HL-60/S4 (cell line): ENCODE measurements around the gene BET1L.
"Not testable (repeated sequence)": the region's sequence is repeated elsewhere in the genome, so short reads cannot be mapped to it uniquely, and the experiment has no call there.

ENCODE experiments used
- in situ Hi-C: fragments of 300-500 bp; cut with MboI; formaldehyde crosslinking; loops from 2 replicates; pipeline ENCODE4 v1.14.3; 2022; ENCODE audit warnings: low sequenced_read_pairs

Gene BET1L, protein sequence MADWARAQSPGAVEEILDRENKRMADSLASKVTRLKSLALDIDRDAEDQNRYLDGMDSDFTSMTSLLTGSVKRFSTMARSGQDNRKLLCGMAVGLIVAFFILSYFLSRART

DNA sequence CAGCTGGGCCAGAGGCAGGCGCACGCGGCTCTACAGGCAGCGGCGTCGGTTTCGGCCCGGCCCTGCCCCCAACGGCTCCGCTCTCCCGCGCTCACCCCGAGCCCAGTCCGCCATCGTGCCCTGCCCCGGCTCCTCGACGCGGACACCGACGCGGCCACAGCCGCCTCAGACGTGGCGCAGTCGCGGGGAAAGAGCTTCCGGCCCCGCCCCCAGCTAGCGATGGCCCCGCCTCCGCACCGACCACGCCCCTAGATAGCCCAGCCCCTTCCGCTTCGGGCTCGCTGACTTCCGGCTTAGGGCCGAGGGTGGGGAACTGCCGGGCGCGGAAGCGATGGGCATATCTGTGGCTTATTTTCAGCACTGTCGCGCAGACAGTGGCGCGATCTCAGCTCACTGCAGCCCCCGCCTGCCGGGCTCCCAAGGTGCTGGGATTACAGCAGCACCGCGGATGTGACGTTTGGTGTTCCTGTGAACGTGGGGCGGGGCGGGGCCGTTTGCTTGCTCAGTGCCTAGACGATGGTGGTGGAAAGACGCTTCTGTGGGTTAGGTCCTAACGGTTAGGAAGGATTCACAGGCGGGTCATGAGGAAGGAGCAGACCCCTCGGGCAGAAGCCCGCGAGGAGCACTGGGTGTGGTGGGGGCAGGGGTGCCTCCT, at the start of gene BET1L, which contains the start of gene RIC8A:
Gene BET1L (minus strand): TSS at position 192 of the 655 bp plus-strand sequence. CDS start 78 bp downstream, at position 114.
Gene RIC8A (plus strand): TSS at position 501 of the 655 bp plus-strand sequence. CDS start 1,147 bp downstream, outside the sequence.
- in situ Hi-C loops, result no loop called here

DNA sequence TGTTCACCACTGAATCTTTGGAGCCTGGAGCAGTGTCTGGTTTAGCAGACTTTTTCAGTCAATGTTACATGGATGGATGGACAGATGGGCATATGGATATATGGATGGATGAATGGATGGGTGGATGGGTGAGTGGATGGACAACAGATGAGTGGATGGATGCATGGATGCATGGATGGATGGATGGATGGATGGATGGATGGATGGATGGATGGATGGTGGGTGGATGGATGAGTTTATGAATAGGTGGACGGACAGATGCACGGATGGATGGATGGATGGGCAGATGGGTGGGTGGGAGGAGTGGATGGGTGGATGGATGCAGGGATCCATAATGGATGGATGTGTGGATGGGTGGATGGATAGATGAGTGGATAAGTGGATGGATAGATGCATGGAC, 48.6 kb upstream of the BET1L start:
- in situ Hi-C loops, result no loop called here

DNA sequence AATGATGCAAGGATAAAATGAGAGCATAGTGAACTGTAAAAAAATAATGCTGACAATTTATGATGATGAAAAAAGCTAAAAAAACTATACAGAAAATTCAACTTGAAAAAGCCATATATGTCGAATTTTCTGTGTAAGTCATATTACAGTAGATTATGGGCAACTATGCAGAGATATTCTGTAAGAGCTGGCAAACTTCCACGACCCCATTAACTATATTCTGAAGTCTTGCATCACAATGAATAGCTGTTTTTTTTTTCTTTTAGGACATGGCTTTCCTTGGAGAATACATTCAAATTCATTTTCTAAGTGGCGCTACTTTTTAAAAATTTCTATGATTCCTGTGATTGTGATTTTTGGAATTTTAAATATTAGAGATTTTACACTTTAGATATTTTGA, 48.0 kb upstream of the BET1L start:
- in situ Hi-C loops, result no loop called here

DNA sequence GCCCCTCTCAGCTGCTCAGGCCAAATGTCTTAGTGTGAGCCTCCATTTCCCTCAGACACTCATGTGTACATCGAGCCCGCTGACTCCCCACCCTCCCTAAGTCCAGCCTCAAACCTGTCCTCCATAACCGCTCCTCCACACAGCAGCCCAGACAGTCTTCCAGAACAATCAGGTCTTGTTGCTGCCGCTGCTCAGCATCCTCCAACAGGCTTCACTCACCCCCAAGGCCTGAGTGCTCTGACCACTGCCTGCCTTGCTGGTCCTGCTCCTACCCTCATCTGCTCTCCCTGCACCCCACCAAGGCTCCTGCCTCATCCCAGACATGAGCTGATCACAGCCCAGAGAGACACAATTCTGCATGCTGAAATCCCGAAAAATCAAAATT, 46.7 kb upstream of the BET1L start:
- in situ Hi-C loops, result no loop called here

DNA sequence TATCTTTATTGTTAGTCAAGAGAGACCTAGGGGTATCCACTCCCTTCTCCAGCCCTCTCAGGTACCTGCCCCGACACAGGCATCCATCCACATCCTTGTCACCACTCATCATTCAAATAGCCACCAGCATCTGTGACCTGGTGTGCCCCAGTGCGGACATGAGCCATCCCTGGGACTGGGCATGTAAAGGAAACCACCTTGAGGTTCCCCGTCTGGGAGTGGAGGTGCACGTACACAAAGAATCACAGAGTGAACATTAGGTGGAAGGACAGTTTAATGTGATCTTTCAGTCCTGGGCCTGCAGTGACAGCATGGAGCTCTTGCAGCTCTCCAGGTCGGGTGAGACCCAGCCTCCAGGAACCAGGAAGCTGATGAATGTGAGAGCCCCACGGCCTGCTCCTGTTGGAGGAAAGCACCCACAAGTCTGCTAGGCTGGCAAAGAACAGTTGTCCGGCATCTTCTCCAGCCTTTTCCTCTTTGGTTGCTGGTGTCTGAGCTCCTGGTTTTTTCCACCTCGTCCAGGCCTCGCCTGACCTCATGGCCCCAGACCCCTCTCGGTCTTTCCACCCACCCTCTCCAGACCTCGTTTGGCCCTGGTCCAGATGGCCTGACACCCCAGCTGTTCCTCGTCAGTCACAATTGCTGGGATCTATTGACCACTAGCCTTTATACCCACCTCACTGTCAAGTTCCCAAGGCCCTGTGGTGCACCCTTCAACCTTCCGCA, 46.1 kb upstream of the BET1L start:
- in situ Hi-C loops, result no loop called here

DNA sequence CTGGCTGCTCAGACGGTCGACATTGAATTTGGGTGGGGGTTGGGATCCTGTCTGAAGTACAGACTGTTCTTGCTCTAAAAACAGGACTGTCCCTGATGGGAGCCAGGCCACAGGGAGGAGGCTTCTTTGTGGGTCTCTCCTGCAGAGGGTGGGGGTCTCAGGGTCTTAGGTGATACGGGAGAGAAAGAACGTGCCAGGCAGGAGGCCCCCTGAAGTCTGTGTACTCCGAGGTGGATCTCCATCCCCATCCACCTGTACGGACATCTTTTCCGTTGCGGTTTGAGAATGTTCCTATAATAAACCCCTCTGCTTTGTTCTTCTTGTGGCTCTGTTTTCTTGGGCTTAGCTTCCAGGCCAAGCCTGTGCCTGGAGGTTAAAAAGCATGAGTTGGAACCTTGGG, 45.5 kb upstream of the BET1L start:
- in situ Hi-C loops, result no loop called here

DNA sequence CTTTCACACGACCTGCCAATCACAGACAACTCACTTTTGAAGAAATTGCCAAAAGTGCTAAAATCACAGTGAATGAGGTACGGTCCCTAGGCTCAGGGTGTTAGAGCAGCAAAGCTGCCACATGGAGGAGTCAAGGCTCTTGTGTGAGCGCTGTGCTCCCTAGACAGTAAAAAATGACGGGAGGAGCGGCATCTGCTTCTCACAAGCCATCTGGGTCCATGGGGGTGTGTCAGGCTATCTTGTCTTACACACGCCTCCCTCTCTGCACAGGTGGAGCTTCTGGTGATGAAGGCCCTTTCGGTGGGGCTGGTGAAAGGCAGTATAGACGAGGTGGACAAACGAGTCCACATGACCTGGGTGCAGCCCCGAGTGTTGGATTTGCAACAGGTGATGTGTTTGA, 44.4 kb upstream of the BET1L start:
- in situ Hi-C loops, result no loop called here

DNA sequence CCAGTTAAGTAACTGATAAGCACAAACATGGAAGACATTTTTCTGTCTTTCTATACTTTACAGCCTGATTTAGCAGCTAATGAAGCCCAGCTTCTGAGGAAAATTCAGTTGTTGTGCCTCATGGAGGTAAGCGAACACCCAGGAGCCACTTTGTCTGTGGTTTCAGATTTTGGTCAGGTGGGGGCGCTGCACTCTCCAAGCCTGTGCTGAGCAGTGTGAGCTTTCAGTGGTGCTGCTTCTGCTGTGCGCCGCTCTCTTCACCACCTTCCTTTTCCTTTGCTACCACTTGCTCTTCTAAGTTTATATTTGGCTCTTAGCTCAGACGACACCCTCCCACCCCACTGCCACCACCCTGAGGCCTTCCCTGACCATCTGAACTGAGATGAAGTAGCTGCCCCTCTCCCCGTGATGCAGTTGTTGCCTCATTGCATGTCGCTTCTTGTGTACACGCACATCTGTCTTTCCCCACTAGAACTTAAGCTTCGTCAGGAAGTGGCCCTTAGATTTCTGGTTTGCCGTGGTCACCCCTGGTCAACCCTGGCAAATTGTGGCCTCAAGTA, 43.6 kb upstream of the BET1L start:
- in situ Hi-C loops, result no loop called here

DNA sequence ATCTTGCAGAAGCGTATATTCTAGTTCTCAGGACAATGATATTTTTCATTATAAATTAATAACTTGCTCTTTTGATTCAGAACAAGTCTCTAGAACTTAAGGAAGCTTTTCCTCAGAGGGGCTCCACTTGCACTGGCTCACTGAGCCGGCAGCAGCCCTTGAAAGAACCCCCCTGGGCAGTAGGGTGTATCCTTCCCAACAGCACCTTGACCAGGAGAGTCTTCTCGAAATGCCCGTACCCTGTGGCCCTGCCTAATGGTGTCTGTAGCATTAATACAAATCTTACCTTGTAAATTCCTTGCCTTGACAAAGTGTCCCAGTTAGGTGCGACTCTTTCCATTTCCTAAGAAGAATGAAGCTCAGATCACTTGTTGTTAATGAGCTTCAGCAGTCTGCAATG, 43.1 kb upstream of the BET1L start:
- in situ Hi-C loops, result no loop called here

DNA sequence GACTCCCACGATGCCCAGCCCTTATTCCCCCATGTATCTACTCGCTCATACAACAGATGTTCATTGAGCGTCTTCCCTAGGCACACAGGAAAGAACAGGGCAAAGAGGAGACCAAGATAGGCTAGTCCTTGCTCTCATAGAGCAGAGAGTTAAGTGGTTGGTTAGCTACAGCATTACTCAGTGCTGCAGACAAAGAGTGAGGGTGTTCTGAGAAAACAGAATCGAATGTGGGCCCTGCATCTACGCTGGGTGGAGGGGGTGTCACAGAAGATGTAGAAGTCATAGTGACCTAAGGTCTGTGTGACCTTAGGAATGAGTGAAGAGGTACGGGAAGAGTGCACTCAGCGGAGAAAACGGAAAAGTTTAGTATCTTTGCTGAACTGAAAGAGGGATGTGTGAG, 41.9 kb upstream of the BET1L start:
- in situ Hi-C loops, result no loop called here

DNA sequence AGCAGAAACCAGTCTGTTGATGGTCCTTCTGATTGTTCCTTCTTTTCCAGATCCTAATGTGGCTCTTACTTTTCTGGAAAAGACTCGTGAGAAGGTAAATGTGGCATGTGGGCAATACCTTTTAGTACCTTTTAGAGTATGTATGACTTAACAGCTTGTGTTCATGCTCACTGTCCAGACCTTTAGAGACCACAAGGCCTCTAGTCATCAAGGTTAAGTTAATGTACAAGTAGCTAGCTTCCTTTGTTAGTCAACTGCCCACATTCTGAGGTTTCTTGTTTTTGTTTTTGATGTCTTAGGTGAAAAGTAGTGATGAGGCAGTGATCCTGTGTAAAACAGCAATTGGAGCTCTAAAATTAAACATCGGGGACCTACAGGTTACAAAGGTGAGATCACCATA, 37.2 kb upstream of the BET1L start:
- in situ Hi-C loops, result no loop called here

DNA sequence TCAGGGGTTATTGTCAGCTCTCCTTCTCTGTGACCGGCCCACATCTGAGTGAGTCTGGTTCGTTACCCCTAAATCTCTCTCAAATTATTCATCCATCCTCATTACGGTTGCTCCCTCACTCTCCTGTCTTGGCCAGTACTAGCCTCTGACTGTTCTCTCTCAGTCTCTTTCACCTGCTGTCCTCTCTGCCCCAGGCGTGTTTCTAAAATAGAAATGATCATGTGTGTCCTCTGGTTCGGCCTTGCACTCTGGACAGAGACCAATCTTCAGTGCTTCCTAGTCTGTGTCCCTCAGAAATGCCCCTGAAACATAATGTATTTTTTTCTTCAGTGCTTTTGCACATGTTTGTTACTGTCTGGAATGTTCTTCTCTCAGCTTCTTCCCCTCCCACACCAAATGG, 34.4 kb upstream of the BET1L start:
- in situ Hi-C loops, result no loop called here

DNA sequence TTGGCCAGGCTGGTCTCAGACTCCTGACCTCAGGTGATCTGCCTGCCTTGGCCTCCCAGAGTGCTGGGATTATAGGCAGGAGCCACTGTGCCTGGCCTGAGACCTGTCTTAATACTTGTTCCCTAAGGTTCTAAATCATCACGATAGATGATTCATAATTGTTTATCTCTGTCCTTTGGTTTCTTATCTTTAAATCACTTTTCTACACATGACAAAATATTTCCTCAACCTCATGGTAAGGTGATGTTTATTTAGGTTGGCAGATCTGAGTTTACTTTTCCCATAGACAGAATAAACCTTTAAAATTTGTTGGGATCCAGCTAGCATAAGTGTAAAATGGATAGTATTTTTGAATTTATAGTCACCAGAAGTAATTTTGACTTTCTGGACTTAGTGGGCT, 33.1 kb upstream of the BET1L start:
- in situ Hi-C loops, result no loop called here

DNA sequence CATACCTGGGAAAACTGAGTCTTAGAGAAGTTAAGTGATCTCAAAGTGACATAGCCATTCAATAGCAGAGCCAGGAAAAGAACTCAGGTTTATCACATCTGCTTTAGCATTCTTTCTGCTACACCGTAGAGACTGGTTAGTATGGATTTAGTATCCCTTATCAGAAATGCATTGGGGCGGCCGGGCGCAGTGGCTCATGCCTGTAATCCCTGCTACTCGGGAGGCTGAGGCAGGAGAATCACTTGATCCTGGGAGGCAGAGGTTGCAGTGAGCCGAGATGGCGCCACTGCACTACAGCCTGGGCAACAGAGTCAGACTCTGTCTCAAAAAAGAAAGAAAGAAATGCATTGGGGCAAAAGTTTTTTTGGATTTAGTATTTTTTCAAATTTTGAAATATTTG, 31.1 kb upstream of the BET1L start:
- in situ Hi-C loops, result not testable (repeated sequence)

DNA sequence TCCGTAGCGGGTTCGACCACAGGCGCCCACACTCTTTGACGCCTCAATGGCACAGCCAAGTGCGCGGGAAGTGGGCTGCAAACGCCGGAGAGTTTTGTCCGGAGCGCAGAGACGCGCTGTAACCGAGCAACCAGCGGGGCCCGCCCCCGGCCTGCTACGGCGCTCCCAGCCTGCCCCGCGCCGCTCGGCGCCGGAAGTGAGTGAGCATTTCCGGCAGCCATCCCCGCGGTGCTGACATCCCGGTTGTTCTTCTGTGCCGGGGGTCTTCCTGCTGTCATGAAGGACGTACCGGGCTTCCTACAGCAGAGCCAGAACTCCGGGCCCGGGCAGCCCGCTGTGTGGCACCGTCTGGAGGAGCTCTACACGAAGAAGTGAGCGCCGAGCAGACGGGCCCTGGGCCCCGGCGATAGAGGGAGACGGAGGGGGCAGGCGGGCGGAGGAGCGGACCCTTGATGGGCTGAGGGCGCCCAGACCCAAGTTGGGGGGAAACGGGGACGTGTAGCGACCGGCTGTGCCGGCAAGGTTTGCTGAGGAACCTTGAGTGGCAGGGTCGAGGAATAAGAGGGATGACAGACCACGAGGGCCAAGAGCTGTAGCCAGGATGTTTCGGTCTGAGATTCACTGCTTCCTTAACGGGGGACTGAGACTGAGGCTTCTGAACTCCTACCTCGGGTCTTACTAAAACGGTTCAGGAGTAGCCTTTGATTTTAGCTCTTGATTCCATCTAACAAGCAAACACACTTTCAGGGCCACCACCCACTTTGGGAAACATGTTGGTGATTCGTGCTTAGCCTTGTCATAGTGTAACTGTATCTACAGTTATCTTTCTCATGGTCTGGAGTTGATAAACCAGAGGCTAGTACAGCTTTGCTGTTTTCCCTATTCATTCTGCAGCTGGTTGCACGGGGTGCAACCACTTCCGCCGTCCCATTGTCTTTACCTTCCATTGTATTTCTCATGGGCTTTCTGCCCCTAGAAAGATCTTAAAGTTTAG, 29.9 kb upstream of the BET1L start, which contains the start of gene PSMD13:
Gene PSMD13 (plus strand): TSS at position 203 of the 994 bp plus-strand sequence. CDS start 74 bp downstream, at position 277.
- in situ Hi-C loops, result no loop called here

DNA sequence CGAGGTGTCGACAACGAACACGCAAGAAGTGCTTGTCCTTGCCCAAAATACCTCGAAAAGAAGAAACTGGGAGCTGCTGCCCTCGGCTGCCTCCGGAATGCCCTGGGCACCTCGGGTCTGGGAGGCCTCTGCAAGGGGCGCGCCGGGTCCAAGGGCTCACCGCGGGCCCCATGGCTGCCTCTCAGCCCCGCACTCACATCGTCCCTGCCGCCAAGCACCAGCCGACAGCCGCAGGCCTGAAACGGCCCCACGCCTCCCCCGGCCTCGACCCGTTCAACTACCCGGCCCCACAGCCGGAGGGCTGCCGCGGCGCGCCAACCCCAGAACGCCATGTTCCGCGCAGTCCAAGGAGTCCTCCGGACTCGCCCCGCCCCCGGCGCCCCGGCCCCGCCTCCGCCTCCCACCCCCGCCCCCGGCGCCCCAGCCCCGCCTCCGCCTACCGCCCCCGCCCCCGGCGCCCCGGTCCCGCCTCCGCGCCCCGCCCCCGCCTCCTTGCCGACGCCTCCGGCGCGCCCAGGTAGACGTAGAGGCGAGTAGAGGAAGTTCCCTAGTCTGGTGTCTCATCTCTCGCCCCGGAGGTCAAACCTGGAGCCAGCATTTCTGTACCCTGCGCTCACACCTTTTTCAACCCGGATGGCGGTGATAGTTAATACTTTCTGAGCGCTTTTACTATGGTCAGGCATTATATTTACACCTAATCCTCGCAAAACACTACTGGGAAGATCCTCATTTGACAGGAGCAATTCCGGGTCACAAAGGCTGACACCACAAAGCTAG, 29.0 kb upstream of the BET1L start, which contains the start of gene SIRT3:
Gene SIRT3 (minus strand): TSS at position 346 of the 777 bp plus-strand sequence. CDS start 14 bp downstream, at position 332.
- in situ Hi-C loops, result no loop called here

DNA sequence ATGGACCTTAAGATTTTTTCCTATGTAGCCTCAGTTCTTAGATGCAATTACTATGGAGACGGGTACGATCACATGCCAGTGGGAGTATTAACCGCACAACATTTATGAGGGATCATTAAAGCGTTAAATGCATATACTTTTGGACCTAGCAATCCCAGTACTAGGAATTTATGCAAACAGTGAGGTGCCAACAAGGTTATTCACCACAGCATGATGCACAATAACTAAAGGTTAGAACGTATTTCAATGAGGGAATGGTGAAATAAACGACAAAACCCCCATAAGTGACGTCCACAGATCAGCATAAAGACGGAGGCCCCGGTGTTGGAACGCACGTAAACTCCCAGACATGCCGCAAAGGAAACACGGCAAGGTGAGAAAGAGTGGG, 28.4 kb upstream of the BET1L start:
- in situ Hi-C loops, result no loop called here

DNA sequence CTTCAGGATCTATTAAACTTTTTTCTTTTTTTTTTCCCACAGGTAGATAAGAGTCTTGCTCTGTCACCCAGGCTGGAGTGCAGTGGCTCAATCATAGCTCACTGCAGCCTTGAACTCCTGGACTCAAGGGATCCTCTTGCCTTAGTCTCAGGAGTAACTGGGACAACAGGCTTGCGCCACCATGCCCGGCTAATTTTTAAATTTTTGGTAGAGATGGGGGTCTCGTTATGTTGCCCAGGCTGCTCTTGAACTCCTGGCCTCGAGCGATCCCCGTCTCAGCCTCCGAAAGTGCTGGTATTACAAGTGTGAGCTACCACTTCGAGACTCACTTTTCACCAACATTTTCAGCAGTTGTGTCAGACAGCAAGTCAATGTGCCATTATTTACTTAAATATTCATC, 28.0 kb upstream of the BET1L start:
- in situ Hi-C loops, result no loop called here

DNA sequence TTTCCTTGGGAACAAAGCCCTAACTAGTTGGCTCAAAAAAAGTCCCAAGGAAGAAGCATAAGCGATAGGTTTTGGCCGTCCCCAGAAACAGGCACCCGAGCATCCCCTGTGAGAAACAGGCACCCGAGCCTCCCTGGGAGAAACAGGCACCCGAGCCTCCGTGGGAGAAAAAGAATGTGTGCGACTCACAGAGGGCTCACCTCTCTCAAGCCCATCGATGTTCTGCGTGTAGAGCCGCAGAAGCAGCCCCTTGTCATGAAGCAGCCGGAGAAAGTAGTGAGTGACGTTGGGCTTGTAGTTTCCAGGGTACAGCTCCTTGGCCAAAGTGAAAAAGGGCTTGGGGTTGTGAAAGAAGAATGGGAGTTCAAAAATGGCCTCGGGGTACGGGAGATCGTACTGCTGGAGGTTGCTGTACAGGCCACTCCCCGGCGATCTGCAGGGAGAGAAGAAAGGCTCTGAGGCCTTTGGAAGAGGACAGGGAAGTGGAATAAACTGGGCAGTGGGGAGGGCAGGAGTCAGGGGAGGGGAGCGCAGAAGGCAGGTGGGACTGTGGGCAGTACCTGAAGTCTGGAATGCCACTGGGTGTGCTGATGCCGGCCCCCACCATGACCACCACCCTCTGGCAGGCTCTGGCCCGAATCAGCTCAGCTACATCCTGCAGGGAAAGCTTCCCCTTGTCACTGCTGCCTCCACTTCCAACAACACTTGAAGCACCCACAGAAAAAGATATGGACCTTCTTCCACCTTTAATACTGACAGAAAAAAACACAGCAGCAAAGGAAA, 25.8 kb upstream of the BET1L start:
- in situ Hi-C loops, result no loop called here
